ENCODE measurements around the gene IFNGR1. TPM values are rescaled to one million over a fixed set of nuclear protein-coding genes. Genes with fewer than 3 reads are reported as not detected.

Gene IFNGR1
- total RNA-seq, 6 experiments from 2014 or later = 24.1 to 29.0 (median 26.1) TPM

GRCh38 chr6:137191670-137192069 is 27.5 kb downstream of the IFNGR1 start:
- H3K4me1 Mint-ChIP-seq (ENCODE audit: low read depth) = no peaks in the 10 kb centered on the region
- no peak overlapping the region for H3K27ac Mint-ChIP-seq
- no peak overlapping the region for H3K4me3 Mint-ChIP-seq
- no peaks in the 10 kb centered on the region; the same call in 1 of the 2 replicates for H3K36me3 Mint-ChIP-seq (ENCODE audit: low read depth)
- peaks cover 13% of the 10 kb centered on the region for H3K9me3 Mint-ChIP-seq
- TF ChIP-seq CTCF (IDR thresholded peaks at IDR 0.05) = no peak
- no peaks in the 10 kb centered on the region; the same call in 1 of the 2 replicates for H3K27me3 Mint-ChIP-seq (ENCODE audit: insufficient read depth)
- no peak for DNase-seq

GRCh38 chr6:137191236-137191635 is 27.9 kb downstream of the IFNGR1 start:
- peaks cover 17% of the 10 kb centered on the region for H3K9me3 Mint-ChIP-seq
- DNase-seq = no peak
- TF ChIP-seq CTCF (IDR thresholded peaks at IDR 0.05) = no peak
- no peak overlapping the region for H3K4me3 Mint-ChIP-seq
- no peaks in the 10 kb centered on the region; the same call in 1 of the 2 replicates for H3K36me3 Mint-ChIP-seq (ENCODE audit: low read depth)
- H3K27ac Mint-ChIP-seq = no peak overlapping the region
- H3K4me1 Mint-ChIP-seq (ENCODE audit: low read depth) = no peaks in the 10 kb centered on the region
- no peaks in the 10 kb centered on the region; the same call in 1 of the 2 replicates for H3K27me3 Mint-ChIP-seq (ENCODE audit: insufficient read depth)

GRCh38 chr6:137190583-137191094 is 28.5 kb downstream of the IFNGR1 start:
- no peak for TF ChIP-seq CTCF (IDR thresholded peaks at IDR 0.05)
- no peak overlapping the region for H3K4me3 Mint-ChIP-seq
- no peaks in the 10 kb centered on the region for H3K4me1 Mint-ChIP-seq (ENCODE audit: low read depth)
- no peak for DNase-seq
- peaks cover 22% of the 10 kb centered on the region for H3K9me3 Mint-ChIP-seq
- H3K36me3 Mint-ChIP-seq (ENCODE audit: low read depth) = no peaks in the 10 kb centered on the region
- H3K27me3 Mint-ChIP-seq (ENCODE audit: insufficient read depth) = no peaks in the 10 kb centered on the region; the same call in 1 of the 2 replicates
- no peak overlapping the region for H3K27ac Mint-ChIP-seq

- H3K9me3 Mint-ChIP-seq = peaks cover 36% of the 10 kb centered on the region
- no peak for TF ChIP-seq CTCF (IDR thresholded peaks at IDR 0.05)
- no peak for DNase-seq
- no peaks in the 10 kb centered on the region for H3K4me1 Mint-ChIP-seq (ENCODE audit: low read depth)
- H3K4me3 Mint-ChIP-seq = no peak overlapping the region
- H3K27ac Mint-ChIP-seq = no peak overlapping the region
- H3K36me3 Mint-ChIP-seq (ENCODE audit: low read depth) = peaks cover 6% of the 10 kb centered on the region
- H3K27me3 Mint-ChIP-seq (ENCODE audit: insufficient read depth) = no peaks in the 10 kb centered on the region; the same call in 1 of the 2 replicates
Observed at GRCh38 chr6:137188855-137189254, 30.3 kb downstream of the IFNGR1 start.

GRCh38 chr6:137185290-137185689 is 33.9 kb downstream of the IFNGR1 start:
- H3K9me3 Mint-ChIP-seq = peaks cover 65% of the 10 kb centered on the region
- no peaks in the 10 kb centered on the region for H3K4me1 Mint-ChIP-seq (ENCODE audit: low read depth)
- H3K36me3 Mint-ChIP-seq (ENCODE audit: low read depth) = peaks cover 10% of the 10 kb centered on the region

More at GRCh38 chr6:137185290-137185689, 33.9 kb downstream of the IFNGR1 start:
- Mint-ChIP-seq H3K4me3 (no peak overlapping the region), H3K27ac (no peak overlapping the region), H3K27me3 (ENCODE audit: insufficient read depth) (no peaks in the 10 kb centered on the region)
- DNase-seq = no peak
- TF ChIP-seq CTCF (IDR thresholded peaks at IDR 0.05) = no peak

Measured in HFFc6 (cell line).